ENCODE results near the gene PGK2. TPM values are rescaled to one million over a fixed set of nuclear protein-coding genes. Genes with fewer than 3 reads are reported as not detected.

The PGK2 gene
- total RNA-seq, 1 donor from 2014 or later, result not detected

- ATAC-seq (ENCODE audit: poor library complexity) (no peak), DNase-seq (no peak)
- intact Hi-C loops (cut with DNase I), result no loop called here
Measured at GRCh38 chr6:49744259-49744658, 42.8 kb downstream of the PGK2 start, which contains the start of gene CRISP3. CRISP3 (minus strand) TSS chr6:49744388; CDS start chr6:49744367, 21 bp downstream.

GRCh38 chr6:49743429-49743828 lies 43.7 kb downstream of the PGK2 start:
- DNase-seq (no peak), ATAC-seq (ENCODE audit: poor library complexity) (no peak)
- intact Hi-C loops (cut with DNase I), result no loop called here

- DNase-seq (no peak), ATAC-seq (ENCODE audit: poor library complexity) (no peak)
- intact Hi-C loops (cut with DNase I), result no loop called here
Measured at GRCh38 chr6:49739423-49739822, 47.7 kb downstream of the PGK2 start.

- no peak for DNase-seq
- ATAC-seq (ENCODE audit: poor library complexity), result no peak
- intact Hi-C loops (cut with DNase I), result no loop called here
Measured at GRCh38 chr6:49736017-49736508, 51.0 kb downstream of the PGK2 start.

Other genes starting within 250 kb of the PGK2 start
- gene C6orf141, start 236.6 kb downstream of the PGK2 start, total RNA-seq, result not detected
- 0.62 TPM for gene RHAG, start 150.4 kb downstream of the PGK2 start, total RNA-seq
- not detected for gene CRISP2, start 73.7 kb downstream of the PGK2 start, total RNA-seq
- gene CRISP3, start 42.9 kb downstream of the PGK2 start, total RNA-seq, result not detected
- not detected for gene CRISP1, start 79.2 kb upstream of the PGK2 start, total RNA-seq
- not detected for gene DEFB114, start 176.9 kb upstream of the PGK2 start, total RNA-seq
- gene DEFB113, start 182.3 kb upstream of the PGK2 start, total RNA-seq, result not detected
- not detected for gene DEFB110, start 234.7 kb upstream of the PGK2 start, total RNA-seq